SK-N-SH (cell line): ENCODE results near the gene PADI2. TPM values are rescaled to one million over a fixed set of nuclear protein-coding genes. Genes with fewer than 3 reads are reported as not detected.

ENCODE experiments used
- CTCF ChIA-PET: fragments of 300-600, 350-600 bp; formaldehyde crosslinking; extraction: SDS; loops from one replicate; lab custom pipeline; 2021; lab: Yijun Ruan, JAX
- POLR2A ChIA-PET: fragments of 350-600 bp; sonication (Branson Sonifier 250); formaldehyde crosslinking; extraction: SDS; loops from one replicate; lab custom pipeline; 2020; ENCODE audit warnings: antibody characterized with exemption, inconsistent platforms; lab: Yijun Ruan, JAX
- DNase-seq: peaks from one replicate; pipeline ENCODE4 v3.0.0; 2012
- H2AFZ ChIP-seq: fragments of 200-600 bp; sonication (generic); 2 replicates; pipeline ENCODE4 v1.8.1; 2016; ENCODE audit warnings: antibody characterized with exemption, mild to moderate bottlenecking, low read depth
- H3F3A ChIP-seq: fragments of 200-600 bp; sonication (generic); replicated peaks from 2 replicates; pipeline ENCODE3; 2016; ENCODE audit warnings: antibody characterized with exemption, mild to moderate bottlenecking; ENCODE audit not compliant: insufficient read depth
- H3K27ac ChIP-seq, 2 experiments: fragments of 200-500 bp in 1 of 2; fragments of 200-600 bp in 1 of 2; sonication (Bioruptor generic) in 1 of 2; sonication (generic), shearing (Covaris generic) in 1 of 2; 2 replicates each; pipeline versions ENCODE4 v1.5.1 to v1.6.1; 2014 to 2016; ENCODE audit warnings: low read depth in 2 of 2, inconsistent platforms in 1 of 2, low read length in 1 of 2, mild to moderate bottlenecking in 1 of 2, mixed read lengths in 1 of 2
- H3K27me3 ChIP-seq: fragments of 200-600 bp; sonication (generic), shearing (Covaris generic); 2 replicates; pipeline ENCODE4 v1.6.1; 2016; ENCODE audit warnings: mixed run types; ENCODE audit not compliant: insufficient read depth
- H3K36me3 ChIP-seq, 2 experiments: fragments of 200-500 bp in 1 of 2; fragments of 200-600 bp in 1 of 2; sonication (Bioruptor generic) in 1 of 2; sonication (generic) in 1 of 2; replicated peaks in 1 of 2; 2 replicates each; pipeline versions ENCODE3 to v1.5.1; 2014 to 2016; ENCODE audit warnings: low read length in 1 of 2, mild to moderate bottlenecking in 1 of 2; ENCODE audit not compliant: insufficient read depth in 2 of 2, control insufficient read depth in 1 of 2
- H3K4me1 ChIP-seq, 2 experiments: fragments of 200-500 bp in 1 of 2; fragments of 200-600 bp in 1 of 2; sonication (Bioruptor generic) in 1 of 2; sonication (generic), shearing (Covaris generic) in 1 of 2; 2 replicates each; pipeline versions ENCODE4 v1.5.1 to v1.6.1; 2014 to 2016; ENCODE audit warnings: low read depth in 1 of 2, low read length in 1 of 2, mixed run types in 1 of 2; ENCODE audit not compliant: insufficient read depth in 2 of 2, control insufficient read depth in 1 of 2
- H3K4me2 ChIP-seq: fragments of 200-600 bp; sonication (generic), shearing (Covaris generic); 2 replicates; pipeline ENCODE4 v1.6.1; 2017; ENCODE audit warnings: mixed run types
- H3K4me3 ChIP-seq, 2 experiments: fragments of 200-500 bp in 1 of 2; fragments of 200-600 bp in 1 of 2; sonication (Bioruptor generic) in 1 of 2; sonication (generic), shearing (Covaris generic) in 1 of 2; 2 replicates each; pipeline versions ENCODE4 v1.5.1 to v1.8.1; 2014 to 2016; ENCODE audit warnings: low read depth in 2 of 2, inconsistent platforms in 1 of 2, low read length in 1 of 2, mild to moderate bottlenecking in 1 of 2, mixed read lengths in 1 of 2, moderate library complexity in 1 of 2
- H3K79me2 ChIP-seq: fragments of 200-600 bp; sonication (generic); 2 replicates; pipeline ENCODE4 v1.8.1; 2017; ENCODE audit warnings: mild to moderate bottlenecking; ENCODE audit not compliant: insufficient read depth
- H3K9ac ChIP-seq: fragments of 200-600 bp; sonication (generic); 2 replicates; pipeline ENCODE4 v1.6.1; 2017; ENCODE audit warnings: mixed run types
- H3K9me2 ChIP-seq: fragments of 200-600 bp; sonication (generic); 2 replicates; pipeline ENCODE4 v1.6.1; 2017; ENCODE audit warnings: mixed run types
- H3K9me3 ChIP-seq: fragments of 200-600 bp; sonication (generic); 2 replicates; pipeline ENCODE4 v1.6.1; 2017; ENCODE audit warnings: mixed run types, mild to moderate bottlenecking, moderate library complexity
- H4K20me1 ChIP-seq: fragments of 200-600 bp; sonication (generic); 2 replicates; pipeline ENCODE4 v1.6.1; 2017; ENCODE audit warnings: mild to moderate bottlenecking, mixed run types; ENCODE audit not compliant: insufficient read depth
- CHD2 ChIP-seq: fragments of 150-350 bp; IDR thresholded peaks from 2 replicates; pipeline ENCODE4 v1.6.1; 2018; ENCODE audit warnings: low read length; ENCODE audit not compliant: partially characterized antibody
- EP300 ChIP-seq, 2 experiments: IDR thresholded peaks; 2 replicates each; pipeline versions ENCODE4 v1.4.0 to v1.6.1; 2012; ENCODE audit warnings: borderline replicate concordance in 1 of 2, low read depth in 1 of 2, low read length in 1 of 2
- FOSL2 ChIP-seq: IDR thresholded peaks from 2 replicates; pipeline ENCODE4 v1.4.0; 2012; ENCODE audit warnings: low read depth, mild to moderate bottlenecking, moderate library complexity, borderline replicate concordance
- FOXJ3 ChIP-seq: sonication (generic); formaldehyde crosslinking; IDR thresholded peaks from 2 replicates; pipeline ENCODE4 v1.5.1; 2020; ENCODE audit warnings: mild to moderate bottlenecking, missing genetic modification reagents
- FOXM1 ChIP-seq: IDR thresholded peaks from 2 replicates; pipeline ENCODE4 v1.4.0; 2012; ENCODE audit warnings: low read depth, mild to moderate bottlenecking
- GABPA ChIP-seq: IDR thresholded peaks from 2 replicates; pipeline ENCODE4 v1.4.0; 2012; ENCODE audit warnings: low read depth, mild to moderate bottlenecking
- GATA2 ChIP-seq: sonication (generic); formaldehyde crosslinking; IDR thresholded peaks from 2 replicates; pipeline ENCODE4 v1.5.0; 2020; ENCODE audit warnings: mild to moderate bottlenecking, missing genetic modification reagents
- MEF2A ChIP-seq: IDR thresholded peaks from 2 replicates; pipeline ENCODE4 v1.4.0; 2012; ENCODE audit warnings: low read depth, borderline replicate concordance
- MXI1 ChIP-seq: IDR thresholded peaks from 2 replicates; pipeline ENCODE4 v1.6.1; 2012; ENCODE audit warnings: mild to moderate bottlenecking, low read depth, low read length, improper control_type of control experiment
- NFIC ChIP-seq: IDR thresholded peaks from 2 replicates; pipeline ENCODE4 v1.4.0; 2012; ENCODE audit warnings: borderline replicate concordance
- NRF1 ChIP-seq: IDR thresholded peaks from 2 replicates; pipeline ENCODE4 v1.6.1; 2012; ENCODE audit warnings: low read depth, mild to moderate bottlenecking, low read length
- RCOR1 ChIP-seq: fragments of 150-350 bp; IDR thresholded peaks from 2 replicates; pipeline ENCODE4 v1.6.1; 2017; ENCODE audit warnings: antibody characterized with exemption, low read length
- SIN3A ChIP-seq: IDR thresholded peaks from 2 replicates; pipeline ENCODE4 v1.6.1; 2012; ENCODE audit warnings: low read depth, mild to moderate bottlenecking, low read length, moderate library complexity, borderline replicate concordance
- SMC3 ChIP-seq: IDR thresholded peaks from 2 replicates; pipeline ENCODE4 v1.6.1; 2012; ENCODE audit warnings: low read depth, low read length, improper control_type of control experiment
- TAF1 ChIP-seq: IDR thresholded peaks from 2 replicates; pipeline ENCODE4 v1.6.1; 2012; ENCODE audit warnings: low read depth, mild to moderate bottlenecking, low read length, moderate library complexity, borderline replicate concordance
- ZBTB33 ChIP-seq: IDR thresholded peaks from 2 replicates; pipeline ENCODE4 v1.4.0; 2012; ENCODE audit warnings: low read depth, borderline replicate concordance
- WGBS: methylation state at CpG from one replicate; pipeline ENCODE4 v1.1.6; 2017; ENCODE audit warnings: low lambda C conversion rate; 5-methylcytosine and 5-hydroxymethylcytosine counted together
- polyA plus RNA-seq, 3 experiments: library from polyadenylated mRNA; depleted of rRNA; stranded (reverse); fragments of >200 nt; gene quantifications; 2 replicates each; pipeline ENCODE4 v1.2.3, GENCODE V29; 2012
- TF ChIP-seq, protein P1 (sequence below): fragments of 150-350 bp; IDR thresholded peaks from 2 replicates; pipeline ENCODE4 v1.6.1; 2017; ENCODE audit warnings: antibody characterized with exemption, low read length, low read depth, borderline replicate concordance
- TF ChIP-seq, protein P2 (sequence below): fragments of 150-350 bp; IDR thresholded peaks from 2 replicates; pipeline ENCODE4 v1.6.1; 2016; ENCODE audit warnings: mild to moderate bottlenecking, low read depth, low read length
- TF ChIP-seq, protein P3 (sequence below): IDR thresholded peaks from 2 replicates; pipeline ENCODE4 v1.4.0; 2012; ENCODE audit warnings: low read depth

Gene PADI2
- polyA plus RNA-seq, 1 of the 3 experiments (the other 2 are of a cell fraction), result 0.58 TPM

DNA sequence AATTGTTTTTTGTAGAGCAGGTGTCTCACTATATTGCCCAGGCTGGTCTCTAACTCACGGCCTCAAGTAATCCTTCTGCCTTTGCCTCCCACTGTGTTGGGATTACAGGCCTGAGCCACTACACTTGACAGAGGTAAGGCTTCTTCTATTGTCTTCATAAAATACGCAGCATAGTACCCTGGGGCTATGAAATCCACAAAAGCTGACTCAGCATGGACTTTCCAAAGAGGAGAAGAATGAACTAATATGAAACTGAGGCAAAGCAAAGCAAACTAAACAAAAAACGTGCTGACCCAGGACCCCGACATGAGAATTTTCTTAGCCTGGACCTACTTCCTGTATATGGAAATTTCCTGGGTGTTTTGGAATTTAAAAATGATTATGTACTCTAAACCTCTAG lies 89.0 kb downstream of the PADI2 start:
- Histone ChIP-seq H3K9ac (no peak overlapping the region), H3F3A (no peaks in the 10 kb centered on the region), H3K27ac (no peak overlapping the region), H3K4me2 (no peak overlapping the region), H3K79me2 (peaks cover 9% of the 10 kb centered on the region; the same call in 1 of the 2 replicates), H3K4me1 (peaks cover 0 to 20% of the 10 kb centered on the region in 2 experiments; a peak in 3 of 4 replicates), H3K27me3 (no peaks in the 10 kb centered on the region), H3K4me3 (no peak overlapping the region), H3K9me3 (no peaks in the 10 kb centered on the region), H3K36me3 (peaks cover 33 to 35% of the 10 kb centered on the region in 2 experiments), H3K9me2 (no peaks in the 10 kb centered on the region), H2AFZ (no peak overlapping the region), H4K20me1 (peaks cover 6% of the 10 kb centered on the region; the same call in 1 of the 2 replicates)
- CTCF ChIA-PET, result interaction anchor here (4.9 to 24.3 kb wide), 2 partner anchors 16 to 71 kb away, joined by 27 to 408 read pairs; no protein-coding TSS in a partner anchor
- WGBS, result 94% methylated on average over 4 of the region's 4 CpGs
- POLR2A ChIA-PET, result no interaction called here
- no peak for DNase-seq
- no peak for TF ChIP-seq SMC3
- TF ChIP-seq, protein P1, sequence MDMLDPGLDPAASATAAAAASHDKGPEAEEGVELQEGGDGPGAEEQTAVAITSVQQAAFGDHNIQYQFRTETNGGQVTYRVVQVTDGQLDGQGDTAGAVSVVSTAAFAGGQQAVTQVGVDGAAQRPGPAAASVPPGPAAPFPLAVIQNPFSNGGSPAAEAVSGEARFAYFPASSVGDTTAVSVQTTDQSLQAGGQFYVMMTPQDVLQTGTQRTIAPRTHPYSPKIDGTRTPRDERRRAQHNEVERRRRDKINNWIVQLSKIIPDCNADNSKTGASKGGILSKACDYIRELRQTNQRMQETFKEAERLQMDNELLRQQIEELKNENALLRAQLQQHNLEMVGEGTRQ, result no peak
- TF ChIP-seq NRF1, result no peak
- TF ChIP-seq MEF2A, result no peak
- TF ChIP-seq FOXM1, result no peak
- TF ChIP-seq SIN3A, result no peak
- no peak for TF ChIP-seq GATA2 (CRISPR knock-in tag)
- TF ChIP-seq MXI1, result no peak
- TF ChIP-seq EP300 (IDR thresholded peaks at IDR 0.05; ENCODE audit: borderline replicate concordance in 1 of 2, low read depth in 1 of 2, low read length in 1 of 2), result no peak
- TF ChIP-seq ZBTB33, result no peak

DNA sequence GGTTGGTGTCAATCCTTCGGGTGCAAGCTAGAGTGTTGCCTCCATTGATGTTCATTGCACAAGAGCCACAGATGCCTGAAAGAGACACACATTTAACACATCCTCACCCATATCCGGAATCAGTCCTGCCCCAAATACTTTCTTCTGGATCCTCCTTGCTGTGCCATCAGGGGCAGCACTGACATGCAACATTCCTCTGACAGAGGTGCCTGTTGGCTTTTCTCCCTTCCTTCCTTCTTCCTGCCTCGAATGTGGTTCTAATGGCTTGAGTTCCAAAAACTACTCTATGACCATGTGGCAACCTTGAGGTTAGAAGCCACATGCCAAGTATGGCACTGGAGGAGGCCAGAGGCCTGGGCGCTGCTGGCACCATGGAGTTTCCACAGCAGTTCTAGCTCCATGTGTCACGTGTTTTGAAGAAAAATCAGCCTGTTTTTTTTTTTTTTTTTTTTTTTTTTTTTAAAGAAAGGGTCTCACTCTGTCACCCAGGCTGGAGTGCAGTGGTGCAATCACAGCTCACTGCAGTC lies 90.5 kb downstream of the PADI2 start:
- 92% methylated on average over 5 of the region's 5 CpGs for WGBS
- TF ChIP-seq FOXJ3 (no peak), TAF1 (no peak), FOSL2 (no peak), ZBTB33 (no peak), NFIC (no peak), GABPA (no peak), RCOR1 (no peak), CHD2 (no peak)
- TF ChIP-seq, protein P2, sequence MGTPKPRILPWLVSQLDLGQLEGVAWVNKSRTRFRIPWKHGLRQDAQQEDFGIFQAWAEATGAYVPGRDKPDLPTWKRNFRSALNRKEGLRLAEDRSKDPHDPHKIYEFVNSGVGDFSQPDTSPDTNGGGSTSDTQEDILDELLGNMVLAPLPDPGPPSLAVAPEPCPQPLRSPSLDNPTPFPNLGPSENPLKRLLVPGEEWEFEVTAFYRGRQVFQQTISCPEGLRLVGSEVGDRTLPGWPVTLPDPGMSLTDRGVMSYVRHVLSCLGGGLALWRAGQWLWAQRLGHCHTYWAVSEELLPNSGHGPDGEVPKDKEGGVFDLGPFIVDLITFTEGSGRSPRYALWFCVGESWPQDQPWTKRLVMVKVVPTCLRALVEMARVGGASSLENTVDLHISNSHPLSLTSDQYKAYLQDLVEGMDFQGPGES, result no peak
- TF ChIP-seq, protein P3, sequence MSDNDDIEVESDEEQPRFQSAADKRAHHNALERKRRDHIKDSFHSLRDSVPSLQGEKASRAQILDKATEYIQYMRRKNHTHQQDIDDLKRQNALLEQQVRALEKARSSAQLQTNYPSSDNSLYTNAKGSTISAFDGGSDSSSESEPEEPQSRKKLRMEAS, result no peak
- Histone ChIP-seq H3K27me3 (no peaks in the 10 kb centered on the region), H3K9ac (no peak overlapping the region), H3K4me3 (no peak overlapping the region), H3K27ac (no peak overlapping the region), H3K9me2 (no peaks in the 10 kb centered on the region), H3K4me2 (no peak overlapping the region), H3K79me2 (peaks cover 4% of the 10 kb centered on the region; the same call in 1 of the 2 replicates), H4K20me1 (peaks cover 6% of the 10 kb centered on the region; the same call in 1 of the 2 replicates), H3F3A (no peaks in the 10 kb centered on the region), H3K36me3 (peaks cover 45 to 48% of the 10 kb centered on the region in 2 experiments), H2AFZ (no peak overlapping the region), H3K9me3 (no peaks in the 10 kb centered on the region), H3K4me1 (peaks cover 0 to 20% of the 10 kb centered on the region in 2 experiments; a peak in 3 of 4 replicates)
- ChIA-PET POLR2A (no interaction called here), CTCF (interaction anchor here (1.2 to 4.9 kb wide), 3 partner anchors 16 to 408 kb away, joined by 3 to 27 read pairs (median 5); no protein-coding TSS in a partner anchor)
- DNase-seq, result no peak
